Astrocyte (in vitro differentiated cells and primary cell): Measurements from ENCODE around the gene ZCWPW2.

ENCODE experiments used
- CTCF ChIP-seq: IDR thresholded peaks from 2 replicates; pipeline ENCODE4 v1.5.1; 2011; ENCODE audit warnings: low read depth, mild to moderate bottlenecking, inconsistent platforms, low read length, moderate library complexity; ENCODE audit not compliant: insufficient read depth
- EZH2 ChIP-seq: IDR thresholded peaks from 2 replicates; pipeline ENCODE4 v1.6.1; 2012; ENCODE audit warnings: mild to moderate bottlenecking, low read length, inconsistent platforms; ENCODE audit not compliant: insufficient read depth

GRCh38 chr3:28521663-28522062 is 173.1 kb downstream of the ZCWPW2 start:
- TF ChIP-seq CTCF (no peak), EZH2 (no peak)
